ENCODE data around the gene CERK.

GRCh38 chr22:46690146-46690545 lies 47.9 kb downstream of the CERK start:
- TF ChIP-seq GATA2 (IDR thresholded peaks at IDR 0.05; ENCODE audit: low read depth, low read length): no peak
- TF ChIP-seq GATA3 (IDR thresholded peaks at IDR 0.05; ENCODE audit: low read depth, low read length): no peak
